Measurements from ENCODE around the gene DCUN1D4.

DCUN1D4 gene

DNA sequence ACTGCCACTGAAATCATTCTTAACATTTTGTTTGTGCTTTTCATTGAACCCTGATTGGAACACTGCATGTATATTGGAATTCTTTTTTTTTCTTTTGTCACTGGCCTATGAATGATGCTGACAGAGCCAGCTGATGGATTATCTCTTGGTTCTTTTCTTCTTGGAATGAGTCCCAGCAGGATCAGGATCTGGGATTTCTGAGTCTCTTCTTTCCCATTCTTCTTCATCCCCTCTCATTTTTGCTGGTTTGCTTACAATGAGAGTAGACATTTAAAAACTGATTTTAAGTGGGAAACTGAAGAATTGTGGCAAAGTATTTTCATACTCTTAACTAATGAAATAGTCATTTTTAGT lies 9.0 kb downstream of the DCUN1D4 start:
- no peak overlapping the region for H3K4me3 ChIP-seq (ENCODE audit: low read depth, low read length)
- TF ChIP-seq, protein P1, sequence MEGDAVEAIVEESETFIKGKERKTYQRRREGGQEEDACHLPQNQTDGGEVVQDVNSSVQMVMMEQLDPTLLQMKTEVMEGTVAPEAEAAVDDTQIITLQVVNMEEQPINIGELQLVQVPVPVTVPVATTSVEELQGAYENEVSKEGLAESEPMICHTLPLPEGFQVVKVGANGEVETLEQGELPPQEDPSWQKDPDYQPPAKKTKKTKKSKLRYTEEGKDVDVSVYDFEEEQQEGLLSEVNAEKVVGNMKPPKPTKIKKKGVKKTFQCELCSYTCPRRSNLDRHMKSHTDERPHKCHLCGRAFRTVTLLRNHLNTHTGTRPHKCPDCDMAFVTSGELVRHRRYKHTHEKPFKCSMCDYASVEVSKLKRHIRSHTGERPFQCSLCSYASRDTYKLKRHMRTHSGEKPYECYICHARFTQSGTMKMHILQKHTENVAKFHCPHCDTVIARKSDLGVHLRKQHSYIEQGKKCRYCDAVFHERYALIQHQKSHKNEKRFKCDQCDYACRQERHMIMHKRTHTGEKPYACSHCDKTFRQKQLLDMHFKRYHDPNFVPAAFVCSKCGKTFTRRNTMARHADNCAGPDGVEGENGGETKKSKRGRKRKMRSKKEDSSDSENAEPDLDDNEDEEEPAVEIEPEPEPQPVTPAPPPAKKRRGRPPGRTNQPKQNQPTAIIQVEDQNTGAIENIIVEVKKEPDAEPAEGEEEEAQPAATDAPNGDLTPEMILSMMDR (IDR thresholded peaks at IDR 0.05; ENCODE audit: borderline replicate concordance, insufficient read depth, low read depth, low read length), result no peak

DNA sequence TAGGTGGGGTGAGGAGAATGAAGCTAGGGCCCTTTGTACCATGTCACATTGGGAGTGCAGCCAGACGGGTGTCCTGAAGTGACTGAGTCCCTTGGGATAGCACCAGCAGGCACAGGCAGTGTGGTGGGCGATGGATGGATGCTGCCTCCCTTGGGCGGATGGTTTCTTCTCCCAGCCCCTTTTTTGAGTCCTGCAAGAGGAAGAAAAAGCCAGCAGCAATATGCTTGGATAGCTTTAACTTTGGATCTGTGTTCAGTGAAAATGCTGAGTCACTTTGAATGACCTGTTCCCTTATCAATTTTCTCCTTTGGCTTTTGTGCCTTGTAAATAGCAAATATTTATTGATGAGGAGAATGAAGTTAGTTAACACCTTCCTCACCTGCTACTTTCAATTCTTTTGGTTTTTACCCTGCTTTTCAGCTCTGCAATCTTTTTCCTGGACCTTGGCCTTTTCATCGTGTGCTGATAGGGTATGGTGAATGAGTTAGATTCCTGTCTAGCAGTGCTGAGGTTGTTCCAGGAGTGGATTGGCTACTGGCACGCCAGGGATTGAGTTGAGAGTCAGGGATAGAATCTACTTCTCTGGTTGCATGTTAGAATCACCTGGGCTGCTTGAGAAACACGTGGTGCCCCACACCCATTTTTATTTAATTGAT lies 10.2 kb downstream of the DCUN1D4 start:
- H3K4me3 ChIP-seq (ENCODE audit: low read depth, low read length), result no peak overlapping the region
- TF ChIP-seq, protein P1 (IDR thresholded peaks at IDR 0.05; ENCODE audit: borderline replicate concordance, insufficient read depth, low read depth, low read length), result no peak

DNA sequence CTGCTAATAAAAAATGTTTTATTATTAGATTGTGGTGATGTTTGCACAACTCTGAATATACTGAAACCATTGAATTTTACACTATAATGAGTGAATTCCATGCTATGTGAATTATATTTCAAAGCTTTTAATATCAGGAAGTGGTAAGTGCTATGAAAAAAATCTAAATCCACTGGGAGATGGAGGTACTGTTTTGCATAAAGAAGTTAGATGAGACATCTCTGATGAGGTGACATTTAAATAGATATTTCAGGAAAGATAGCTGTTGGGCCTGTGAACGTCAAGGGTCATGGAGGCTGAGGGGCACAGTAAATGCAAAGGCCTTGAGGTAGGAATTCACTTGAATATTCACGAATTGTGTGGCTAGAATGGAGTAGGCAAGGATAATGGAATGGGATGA lies 12.3 kb downstream of the DCUN1D4 start:
- no peak overlapping the region for H3K4me3 ChIP-seq (ENCODE audit: low read depth, low read length)
- TF ChIP-seq, protein P1 (IDR thresholded peaks at IDR 0.05; ENCODE audit: borderline replicate concordance, insufficient read depth, low read depth, low read length), result no peak

DNA sequence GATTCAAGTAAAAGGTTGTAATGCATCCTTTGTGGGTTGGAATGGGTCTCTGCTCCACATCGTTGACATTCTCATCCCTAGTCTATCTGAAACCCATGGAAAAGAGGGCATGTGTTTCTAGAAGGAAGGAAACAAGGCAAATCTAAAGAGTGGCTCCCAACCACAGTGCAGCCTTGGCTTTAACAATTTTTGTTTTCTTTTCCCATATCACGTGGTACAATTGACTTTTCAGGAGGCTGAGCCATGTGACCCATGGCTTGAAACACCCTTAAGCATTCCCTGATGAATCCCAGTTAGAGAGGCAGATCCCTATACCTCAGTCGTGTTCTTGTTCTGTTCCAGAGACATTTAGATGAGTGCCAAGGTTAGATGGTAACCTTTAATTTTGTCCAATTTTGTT lies 12.8 kb downstream of the DCUN1D4 start:
- TF ChIP-seq, protein P1 (IDR thresholded peaks at IDR 0.05; ENCODE audit: borderline replicate concordance, insufficient read depth, low read depth, low read length), result no peak
- H3K4me3 ChIP-seq (ENCODE audit: low read depth, low read length), result no peak overlapping the region

DNA sequence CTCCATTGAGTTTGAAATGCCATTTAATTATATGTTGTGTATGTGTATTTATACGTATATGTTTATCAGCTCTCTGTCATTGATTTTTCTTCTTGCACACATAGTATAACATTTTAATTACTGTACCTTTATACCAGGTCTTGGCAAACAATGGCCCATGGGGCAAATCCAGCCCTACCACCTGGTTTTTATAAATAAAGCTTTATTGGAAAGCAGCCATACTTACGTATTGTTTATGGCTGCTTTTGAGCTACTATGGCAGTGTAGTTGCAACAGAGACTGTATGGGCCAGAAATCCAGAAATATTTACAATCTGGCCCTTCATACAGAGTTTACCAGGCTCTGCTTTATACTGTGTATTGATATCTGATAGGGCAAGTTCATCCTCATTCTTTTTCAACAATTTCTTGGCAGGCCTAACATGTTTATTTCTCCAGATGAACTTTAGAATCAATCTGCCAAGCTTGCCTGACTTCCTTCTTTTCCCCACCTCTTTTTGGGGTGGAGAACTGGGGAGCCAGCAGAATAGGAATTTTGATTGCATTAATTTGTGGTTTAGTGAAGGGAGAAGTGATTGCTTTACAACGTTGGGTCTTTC lies 15.8 kb downstream of the DCUN1D4 start:
- TF ChIP-seq, protein P1 (IDR thresholded peaks at IDR 0.05; ENCODE audit: borderline replicate concordance, insufficient read depth, low read depth, low read length), result no peak
- no peak overlapping the region for H3K4me3 ChIP-seq (ENCODE audit: low read depth, low read length)

DNA sequence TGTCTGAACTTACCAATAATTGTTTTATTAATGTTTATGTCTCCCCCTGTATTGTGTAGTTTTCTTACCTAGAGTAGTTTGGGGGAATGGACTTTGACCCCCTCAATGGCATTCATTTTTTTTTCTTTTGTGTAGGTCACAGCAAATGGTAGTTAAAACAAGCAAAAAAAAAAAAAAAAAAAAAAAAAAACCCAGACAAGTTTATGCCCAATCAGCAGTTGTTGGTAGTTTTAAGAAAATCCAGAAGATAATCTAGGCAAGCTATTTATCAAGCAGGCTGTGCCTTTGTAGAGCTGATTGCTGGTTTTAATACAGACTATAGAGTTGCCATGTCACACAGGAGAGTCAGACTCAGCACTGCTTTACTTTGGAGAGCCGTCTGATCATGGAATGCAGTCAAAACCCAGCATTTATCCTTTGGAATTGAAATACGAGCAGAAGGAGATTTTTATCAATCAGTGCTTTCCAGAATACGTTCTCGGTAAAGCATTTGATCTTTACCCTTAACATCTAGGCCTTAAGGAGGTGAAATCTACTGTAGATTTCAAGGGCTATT lies 16.6 kb downstream of the DCUN1D4 start:
- H3K4me3 ChIP-seq (ENCODE audit: low read depth, low read length), result no peak overlapping the region
- TF ChIP-seq, protein P1 (IDR thresholded peaks at IDR 0.05; ENCODE audit: borderline replicate concordance, insufficient read depth, low read depth, low read length), result no peak

DNA sequence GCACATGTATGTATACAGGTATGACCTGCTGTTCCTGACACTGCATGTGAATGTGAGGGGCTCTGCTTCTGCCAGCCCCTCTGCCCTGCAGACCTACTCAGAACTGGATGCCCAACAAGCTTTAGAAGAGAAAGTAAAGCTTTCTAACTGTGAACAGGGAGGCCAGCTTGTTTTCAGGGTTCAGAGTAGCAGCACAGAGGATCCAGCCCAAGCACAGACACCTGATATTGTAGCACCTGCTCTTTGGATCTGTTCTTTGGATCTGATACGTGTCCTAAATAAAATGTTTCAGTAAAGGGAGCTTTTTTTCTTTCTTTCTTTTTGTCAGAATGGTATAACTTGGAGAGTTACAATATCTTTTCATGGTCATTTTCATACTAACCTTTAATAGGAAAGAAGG lies 19.2 kb downstream of the DCUN1D4 start:
- no peak overlapping the region for H3K4me3 ChIP-seq (ENCODE audit: low read depth, low read length)
- TF ChIP-seq, protein P1 (IDR thresholded peaks at IDR 0.05; ENCODE audit: borderline replicate concordance, insufficient read depth, low read depth, low read length), result no peak

All from GM12875 (cell line).